Keratinocyte (primary cell): Measurements from ENCODE around the gene GPX2.

Source experiments
- EZH2 ChIP-seq: IDR thresholded peaks from one replicate; pipeline ENCODE4 v1.6.1; 2012; ENCODE audit warnings: inconsistent platforms, mild to moderate bottlenecking, low read length, moderate library complexity
- TF ChIP-seq, protein P1 (sequence below), 3 experiments: IDR thresholded peaks in 1 of 3; conservative IDR thresholded peaks in 1 of 3; optimal IDR thresholded peaks in 1 of 3; 2 replicates in 2 of 3; 3 replicates in 1 of 3; pipeline versions ENCODE3 to v1.5.1; 2011; ENCODE audit warnings: low read length in 3 of 3, mild to moderate bottlenecking in 3 of 3, moderate library complexity in 2 of 3, control low read depth in 1 of 3, inconsistent platforms in 1 of 3; ENCODE audit not compliant: insufficient read depth in 2 of 3; ENCODE audit errors: extremely low read depth in 1 of 3

GRCh38 chr14:64926398-64926995 lies 16.0 kb downstream of the GPX2 start:
- TF ChIP-seq, protein P1, sequence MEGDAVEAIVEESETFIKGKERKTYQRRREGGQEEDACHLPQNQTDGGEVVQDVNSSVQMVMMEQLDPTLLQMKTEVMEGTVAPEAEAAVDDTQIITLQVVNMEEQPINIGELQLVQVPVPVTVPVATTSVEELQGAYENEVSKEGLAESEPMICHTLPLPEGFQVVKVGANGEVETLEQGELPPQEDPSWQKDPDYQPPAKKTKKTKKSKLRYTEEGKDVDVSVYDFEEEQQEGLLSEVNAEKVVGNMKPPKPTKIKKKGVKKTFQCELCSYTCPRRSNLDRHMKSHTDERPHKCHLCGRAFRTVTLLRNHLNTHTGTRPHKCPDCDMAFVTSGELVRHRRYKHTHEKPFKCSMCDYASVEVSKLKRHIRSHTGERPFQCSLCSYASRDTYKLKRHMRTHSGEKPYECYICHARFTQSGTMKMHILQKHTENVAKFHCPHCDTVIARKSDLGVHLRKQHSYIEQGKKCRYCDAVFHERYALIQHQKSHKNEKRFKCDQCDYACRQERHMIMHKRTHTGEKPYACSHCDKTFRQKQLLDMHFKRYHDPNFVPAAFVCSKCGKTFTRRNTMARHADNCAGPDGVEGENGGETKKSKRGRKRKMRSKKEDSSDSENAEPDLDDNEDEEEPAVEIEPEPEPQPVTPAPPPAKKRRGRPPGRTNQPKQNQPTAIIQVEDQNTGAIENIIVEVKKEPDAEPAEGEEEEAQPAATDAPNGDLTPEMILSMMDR (optimal IDR thresholded peaks at IDR 0.05 in 1 of 3, IDR thresholded peaks at IDR 0.05 in 1 of 3, conservative IDR thresholded peaks at IDR 0.05 in 1 of 3; ENCODE audit: extremely low read depth in 1 of 3, insufficient read depth in 2 of 3, low read length in 3 of 3) = no peak
- no peak for TF ChIP-seq EZH2
